ENCODE measurements around the gene MORN4. TPM values are rescaled to one million over a fixed set of nuclear protein-coding genes. Genes with fewer than 3 reads are reported as not detected.
"Not testable (repeated sequence)": the region's sequence is repeated elsewhere in the genome, so short reads cannot be mapped to it uniquely, and the experiment has no call there.

Gene MORN4
- total RNA-seq, 1 donor from 2014 or later, result 25.9 TPM

DNA sequence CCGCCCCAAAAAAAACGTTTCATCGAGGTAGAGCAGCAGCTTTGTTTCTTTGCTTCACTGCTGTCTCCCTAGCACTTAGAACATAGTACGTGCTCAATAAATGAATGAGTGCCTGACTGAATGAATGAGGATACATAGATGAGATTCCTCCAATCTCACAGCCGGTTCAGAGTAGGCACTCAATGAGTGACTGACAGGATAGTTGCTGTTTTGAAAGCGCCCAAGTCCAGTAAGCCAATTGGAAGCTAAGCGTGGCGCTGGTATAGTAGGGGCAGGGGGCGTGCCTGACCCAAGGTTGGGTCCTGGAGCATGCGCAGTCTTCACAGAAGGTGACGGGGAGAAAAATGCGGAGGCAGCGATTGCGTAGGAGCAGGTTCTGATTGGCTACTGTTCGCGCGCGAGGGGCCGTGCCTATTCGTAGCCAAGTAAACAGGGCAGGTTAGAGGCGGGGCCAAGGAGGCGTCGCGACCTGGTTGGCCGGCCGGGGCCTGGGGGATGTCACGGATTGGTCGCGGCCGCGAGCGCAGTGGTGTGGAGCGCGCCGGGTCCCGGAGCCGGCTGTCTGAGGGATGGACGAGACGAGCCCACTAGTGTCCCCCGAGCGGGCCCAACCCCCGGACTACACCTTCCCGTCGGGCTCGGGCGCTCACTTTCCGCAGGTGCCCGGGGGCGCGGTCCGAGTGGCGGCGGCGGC, 7.0 kb upstream of the MORN4 start, which contains the start of gene PI4K2A:
Gene PI4K2A, plus strand, starts transcription at position 498 of the 694 bp plus-strand sequence. Its CDS starts 72 bp downstream, at position 570.
- DNase-seq (ENCODE audit: low read depth, low spot score), result peak; percentile 99
- H3K4me1 Mint-ChIP-seq, result peaks cover 26% of the 10 kb centered on the region
- H3K4me3 Mint-ChIP-seq, result peak within 1 kb of the TSS; percentile 97
- peaks cover 2% of the 10 kb centered on the region for H3K27me3 Mint-ChIP-seq (ENCODE audit: low read depth)
- H3K27ac Mint-ChIP-seq (ENCODE audit: unreplicated experiment), result peak within 1 kb of the TSS; percentile 90
- H3K9me3 Mint-ChIP-seq, result no peaks in the 10 kb centered on the region
- TF ChIP-seq, protein P1, sequence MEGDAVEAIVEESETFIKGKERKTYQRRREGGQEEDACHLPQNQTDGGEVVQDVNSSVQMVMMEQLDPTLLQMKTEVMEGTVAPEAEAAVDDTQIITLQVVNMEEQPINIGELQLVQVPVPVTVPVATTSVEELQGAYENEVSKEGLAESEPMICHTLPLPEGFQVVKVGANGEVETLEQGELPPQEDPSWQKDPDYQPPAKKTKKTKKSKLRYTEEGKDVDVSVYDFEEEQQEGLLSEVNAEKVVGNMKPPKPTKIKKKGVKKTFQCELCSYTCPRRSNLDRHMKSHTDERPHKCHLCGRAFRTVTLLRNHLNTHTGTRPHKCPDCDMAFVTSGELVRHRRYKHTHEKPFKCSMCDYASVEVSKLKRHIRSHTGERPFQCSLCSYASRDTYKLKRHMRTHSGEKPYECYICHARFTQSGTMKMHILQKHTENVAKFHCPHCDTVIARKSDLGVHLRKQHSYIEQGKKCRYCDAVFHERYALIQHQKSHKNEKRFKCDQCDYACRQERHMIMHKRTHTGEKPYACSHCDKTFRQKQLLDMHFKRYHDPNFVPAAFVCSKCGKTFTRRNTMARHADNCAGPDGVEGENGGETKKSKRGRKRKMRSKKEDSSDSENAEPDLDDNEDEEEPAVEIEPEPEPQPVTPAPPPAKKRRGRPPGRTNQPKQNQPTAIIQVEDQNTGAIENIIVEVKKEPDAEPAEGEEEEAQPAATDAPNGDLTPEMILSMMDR (conservative IDR thresholded peaks at IDR 0.05), result no peak
- H3K36me3 Mint-ChIP-seq (ENCODE audit: low read depth), result peaks cover 3% of the 10 kb centered on the region

GRCh38 chr10:97639090-97639489, 5.8 kb upstream of the MORN4 start:
- H3K27ac Mint-ChIP-seq (ENCODE audit: unreplicated experiment); H3K36me3 Mint-ChIP-seq (ENCODE audit: low read depth); H3K4me3 Mint-ChIP-seq; DNase-seq (ENCODE audit: low read depth, low spot score); H3K27me3 Mint-ChIP-seq (ENCODE audit: low read depth); H3K9me3 Mint-ChIP-seq: not testable (repeated sequence)
- H3K4me1 Mint-ChIP-seq, result peaks cover 26% of the 10 kb centered on the region

- H3K9me3 Mint-ChIP-seq, result no peaks in the 10 kb centered on the region
Measured at GRCh38 chr10:97635577-97635976, 2.3 kb upstream of the MORN4 start.

GRCh38 chr10:97633921-97634320, 621 bp upstream of the MORN4 start:
- TF ChIP-seq, protein P1 (conservative IDR thresholded peaks at IDR 0.05), result peak; percentile 56
- peaks cover 15% of the 10 kb centered on the region for H3K4me1 Mint-ChIP-seq

More at GRCh38 chr10:97635577-97635976, 2.3 kb upstream of the MORN4 start:
- TF ChIP-seq, protein P1 (conservative IDR thresholded peaks at IDR 0.05), result no peak
- Mint-ChIP-seq H3K36me3 (ENCODE audit: low read depth) (no peaks in the 10 kb centered on the region), H3K4me1 (peaks cover 21% of the 10 kb centered on the region), H3K4me3 (no peak overlapping the region), H3K27ac (ENCODE audit: unreplicated experiment) (no peak overlapping the region), H3K27me3 (ENCODE audit: low read depth) (peaks cover 2% of the 10 kb centered on the region)
- DNase-seq (ENCODE audit: low read depth, low spot score), result no peak

GRCh38 chr10:97631098-97631497, 2.2 kb downstream of the MORN4 start:
- peak overlapping the region; percentile 34 for H3K4me3 Mint-ChIP-seq
- no peak for DNase-seq (ENCODE audit: low read depth, low spot score)
- no peaks in the 10 kb centered on the region for H3K27me3 Mint-ChIP-seq (ENCODE audit: low read depth)
- H3K36me3 Mint-ChIP-seq (ENCODE audit: low read depth), result no peaks in the 10 kb centered on the region
- TF ChIP-seq, protein P1 (conservative IDR thresholded peaks at IDR 0.05), result no peak
- H3K27ac Mint-ChIP-seq (ENCODE audit: unreplicated experiment), result no peak overlapping the region
- no peaks in the 10 kb centered on the region for H3K9me3 Mint-ChIP-seq
- peaks cover 15% of the 10 kb centered on the region for H3K4me1 Mint-ChIP-seq

More at GRCh38 chr10:97633921-97634320, 621 bp upstream of the MORN4 start:
- Mint-ChIP-seq H3K9me3 (no peaks in the 10 kb centered on the region), H3K27me3 (ENCODE audit: low read depth) (no peaks in the 10 kb centered on the region), H3K4me3 (peak overlapping the region; percentile 94), H3K27ac (ENCODE audit: unreplicated experiment) (peak overlapping the region; percentile 54), H3K36me3 (ENCODE audit: low read depth) (no peaks in the 10 kb centered on the region)
- peak; percentile 3 for DNase-seq (ENCODE audit: low read depth, low spot score)

DNA sequence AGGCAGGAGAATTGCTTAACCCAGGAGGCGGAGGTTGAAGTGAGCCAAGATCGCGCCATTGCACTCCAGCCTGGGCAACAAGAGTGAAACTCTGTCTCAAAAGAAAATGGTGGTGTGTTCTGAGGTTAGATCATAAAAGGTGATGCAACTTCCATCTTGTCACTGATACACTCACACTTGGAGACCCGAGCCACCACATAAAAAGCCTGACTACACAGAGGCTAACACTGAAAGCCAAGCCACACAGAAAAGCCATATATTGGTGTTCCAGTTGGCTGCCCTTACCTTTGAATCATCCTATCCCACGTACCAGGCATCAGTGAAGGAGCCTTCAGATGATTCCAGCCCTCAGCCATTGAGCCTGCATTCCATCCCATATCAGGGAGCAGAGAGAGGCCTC, 4.0 kb downstream of the MORN4 start:
- Mint-ChIP-seq H3K4me1 (peaks cover 15% of the 10 kb centered on the region), H3K4me3 (peak overlapping the region; percentile 38), H3K27ac (ENCODE audit: unreplicated experiment) (no peak overlapping the region), H3K27me3 (ENCODE audit: low read depth) (no peaks in the 10 kb centered on the region), H3K36me3 (ENCODE audit: low read depth) (no peaks in the 10 kb centered on the region), H3K9me3 (no peaks in the 10 kb centered on the region)
- no peak for DNase-seq (ENCODE audit: low read depth, low spot score)
- TF ChIP-seq, protein P1 (conservative IDR thresholded peaks at IDR 0.05), result no peak
